B cell (primary cell): ENCODE results near the gene SLC19A2. TPM values are rescaled to one million over a fixed set of nuclear protein-coding genes. Genes with fewer than 3 reads are reported as not detected.

Source experiments
- ATAC-seq: fragments of 200-7000 bp; cut with Tn5 transposase; one replicate; pipeline ENCODE4 v1.10.0; 2021; ENCODE audit warnings: low read depth, mild to moderate bottlenecking, moderate number of reproducible peaks, moderate library complexity
- CTCF ChIA-PET: fragments of 350-600 bp; sonication (Branson Sonifier 250); formaldehyde crosslinking; loops from one replicate; lab custom pipeline; 2021; ENCODE audit warnings: antibody characterized with exemption, inconsistent platforms; lab: Charles Lee
- POLR2A ChIA-PET: fragments of 350-600 bp; sonication (Branson Sonifier 250); formaldehyde crosslinking; loops from one replicate; lab custom pipeline; 2021; ENCODE audit warnings: antibody characterized with exemption; lab: Charles Lee
- DNase-seq: peaks from one replicate; pipeline ENCODE4 v3.0.0; 2013
- H2AFZ ChIP-seq: 2 replicates; pipeline ENCODE4 v1.6.1; 2012; ENCODE audit warnings: mild to moderate bottlenecking, low read depth, low read length; ENCODE audit not compliant: insufficient read depth, poor library complexity, severe bottlenecking
- H3K27ac ChIP-seq, 2 donors: 1 replicate in 1 of 2; 2 replicates in 1 of 2; pipeline ENCODE4 v1.5.1; 2012 to 2013; ENCODE audit warnings: low read length in 2 of 2, mild to moderate bottlenecking in 2 of 2, moderate library complexity in 1 of 2
- H3K27me3 ChIP-seq, 4 experiments: fragments of 200-600 bp in 1 of 4; sonication (generic) in 1 of 4; replicated peaks in 1 of 4; 1 replicate in 2 of 4; 2 replicates in 2 of 4; pipeline versions ENCODE4 v1.6.1 to v1.7.0; 2013 to 2016; ENCODE audit warnings: low read length in 3 of 4, mild to moderate bottlenecking in 2 of 4, mixed read lengths in 1 of 4, moderate library complexity in 1 of 4; ENCODE audit not compliant: insufficient read depth in 4 of 4, control insufficient read depth in 3 of 4; ENCODE audit errors: control extremely low read depth in 1 of 4
- H3K36me3 ChIP-seq, 2 experiments: replicated peaks in 1 of 2; 1 replicate in 1 of 2; 2 replicates in 1 of 2; pipeline versions ENCODE4 v1.6.1 to v1.7.1; 2013; ENCODE audit warnings: low read length in 1 of 2; ENCODE audit not compliant: insufficient read depth in 2 of 2, control insufficient read depth in 1 of 2; ENCODE audit errors: control extremely low read depth in 1 of 2, extremely low read depth in 1 of 2
- H3K4me1 ChIP-seq, 2 donors: fragments of 200-600 bp in 1 of 2; sonication (generic) in 1 of 2; 1 replicate in 1 of 2; 2 replicates in 1 of 2; pipeline versions ENCODE4 v1.5.1 to v1.6.1; 2013 to 2017; ENCODE audit warnings: low read length in 2 of 2; ENCODE audit not compliant: control insufficient read depth in 2 of 2, insufficient read depth in 2 of 2
- H3K4me2 ChIP-seq: replicated peaks from 2 replicates; pipeline ENCODE3; 2012; ENCODE audit warnings: mild to moderate bottlenecking, low read depth, low read length; ENCODE audit not compliant: poor library complexity, severe bottlenecking
- H3K4me3 ChIP-seq, 5 experiments: fragments of 200-600 bp in 1 of 5; sonication (generic) in 1 of 5; 1 replicate in 3 of 5; 2 replicates in 2 of 5; pipeline versions ENCODE4 v1.5.1 to v1.7.0; 2011 to 2016; ENCODE audit warnings: low read length in 4 of 5, mild to moderate bottlenecking in 4 of 5, low read depth in 2 of 5, control low read depth in 1 of 5, moderate library complexity in 1 of 5; ENCODE audit not compliant: insufficient read depth in 1 of 5; ENCODE audit errors: control extremely low read depth in 1 of 5, extremely low read depth in 1 of 5
- H3K79me2 ChIP-seq: fragments of 200-600 bp; sonication (generic); one replicate; pipeline ENCODE4 v1.6.0; 2016; ENCODE audit warnings: low read length; ENCODE audit not compliant: control insufficient read depth, insufficient read depth
- H3K9ac ChIP-seq: fragments of 200-600 bp; sonication (generic); 2 replicates; pipeline ENCODE4 v1.6.1; 2017; ENCODE audit warnings: mild to moderate bottlenecking, low read length, moderate library complexity
- H3K9me3 ChIP-seq, 3 donors: one replicate each; pipeline versions ENCODE4 v1.6.1 to v1.7.1; 2013; ENCODE audit warnings: low read length in 2 of 3; ENCODE audit not compliant: control insufficient read depth in 2 of 3, insufficient read depth in 1 of 3; ENCODE audit errors: control extremely low read depth in 1 of 3
- H4K20me1 ChIP-seq: 2 replicates; pipeline ENCODE4 v1.6.0; 2012; ENCODE audit warnings: mild to moderate bottlenecking, low read length; ENCODE audit not compliant: insufficient read depth, control insufficient read depth, poor library complexity, severe bottlenecking
- H3K27ac Mint-ChIP-seq: one replicate; pipeline ENCODE4 v1.8.0; 2021; ENCODE audit warnings: mixed read lengths
- H3K27me3 Mint-ChIP-seq: one replicate; pipeline ENCODE4 v1.8.0; 2021; ENCODE audit warnings: mixed read lengths
- H3K4me1 Mint-ChIP-seq: one replicate; pipeline ENCODE4 v1.8.0; 2021; ENCODE audit warnings: mixed read lengths
- H3K4me3 Mint-ChIP-seq: one replicate; pipeline ENCODE4 v1.8.0; 2021; ENCODE audit warnings: mixed read lengths
- H3K9me3 Mint-ChIP-seq: one replicate; pipeline ENCODE4 v1.8.0; 2022; ENCODE audit warnings: mixed read lengths; ENCODE audit not compliant: insufficient read depth
- EZH2 ChIP-seq: IDR thresholded peaks from 2 replicates; pipeline ENCODE4 v1.6.1; 2012; ENCODE audit warnings: borderline replicate concordance, low read depth, mild to moderate bottlenecking, moderate library complexity, low read length; ENCODE audit not compliant: insufficient read depth, poor library complexity, severe bottlenecking
- WGBS: methylation state at CpG from one replicate; pipeline ENCODE4 v1.1.5; 2013; ENCODE audit warnings: missing lambda C conversion rate; ENCODE audit not compliant: insufficient coverage; 5-methylcytosine and 5-hydroxymethylcytosine counted together
- intact Hi-C: fragments of 100-400 bp; cut with micrococcal nuclease; formaldehyde crosslinking; loops from one replicate; pipeline ENCODE4 v1.10.0; 2022
- polyA plus RNA-seq: library from polyadenylated mRNA; depleted of rRNA; stranded (reverse); fragments of >200 nt; gene quantifications from 2 replicates; pipeline ENCODE4 v1.2.3, GENCODE V29; 2012
- total RNA-seq, 2 donors: library from RNA; stranded (reverse); fragments of 120-200 nt in 1 of 2; gene quantifications; 1 replicate in 1 of 2; 2 replicates in 1 of 2; pipeline versions ENCODE4 v1.2.3 to v1.2.4, GENCODE V29; 2013 to 2022
- TF ChIP-seq, protein P1 (sequence below): fragments of 200-600 bp; IDR thresholded peaks from one replicate; pipeline ENCODE4 v1.8.0; 2022; ENCODE audit warnings: antibody characterized with exemption, mild to moderate bottlenecking

SLC19A2 gene
- total and polyA plus RNA-seq, 2 donors (not counting 1 experiment from before 2014, with no cell fraction given): 1.5 to 3.9 TPM

DNA sequence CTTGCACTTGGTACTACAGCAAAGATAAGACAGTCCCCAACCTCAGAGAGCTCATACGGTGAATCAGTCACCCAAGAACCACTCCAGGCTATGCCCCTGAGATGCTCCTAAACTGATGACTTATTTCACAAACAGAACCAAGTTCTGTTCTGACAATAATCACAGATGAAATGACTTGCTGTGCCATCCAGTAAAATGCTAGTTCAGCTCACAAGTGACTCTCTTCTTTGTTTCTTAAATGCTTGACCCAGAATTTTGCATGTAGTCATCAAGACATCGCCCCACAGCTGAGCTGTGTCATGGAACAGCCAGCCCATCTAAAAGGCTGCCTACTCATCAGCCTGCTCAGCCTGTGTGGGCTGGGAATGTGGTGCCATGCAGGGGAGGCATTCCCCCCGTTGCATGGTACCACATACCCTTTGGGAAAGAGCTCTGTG, 6.1 kb upstream of the SLC19A2 start:
- Mint-ChIP-seq H3K4me3 (no peak overlapping the region), H3K9me3 (no peaks in the 10 kb centered on the region), H3K27ac (no peak overlapping the region), H3K4me1 (peaks cover 3% of the 10 kb centered on the region), H3K27me3 (peaks cover 19% of the 10 kb centered on the region)
- no peak for TF ChIP-seq EZH2
- TF ChIP-seq, protein P1, sequence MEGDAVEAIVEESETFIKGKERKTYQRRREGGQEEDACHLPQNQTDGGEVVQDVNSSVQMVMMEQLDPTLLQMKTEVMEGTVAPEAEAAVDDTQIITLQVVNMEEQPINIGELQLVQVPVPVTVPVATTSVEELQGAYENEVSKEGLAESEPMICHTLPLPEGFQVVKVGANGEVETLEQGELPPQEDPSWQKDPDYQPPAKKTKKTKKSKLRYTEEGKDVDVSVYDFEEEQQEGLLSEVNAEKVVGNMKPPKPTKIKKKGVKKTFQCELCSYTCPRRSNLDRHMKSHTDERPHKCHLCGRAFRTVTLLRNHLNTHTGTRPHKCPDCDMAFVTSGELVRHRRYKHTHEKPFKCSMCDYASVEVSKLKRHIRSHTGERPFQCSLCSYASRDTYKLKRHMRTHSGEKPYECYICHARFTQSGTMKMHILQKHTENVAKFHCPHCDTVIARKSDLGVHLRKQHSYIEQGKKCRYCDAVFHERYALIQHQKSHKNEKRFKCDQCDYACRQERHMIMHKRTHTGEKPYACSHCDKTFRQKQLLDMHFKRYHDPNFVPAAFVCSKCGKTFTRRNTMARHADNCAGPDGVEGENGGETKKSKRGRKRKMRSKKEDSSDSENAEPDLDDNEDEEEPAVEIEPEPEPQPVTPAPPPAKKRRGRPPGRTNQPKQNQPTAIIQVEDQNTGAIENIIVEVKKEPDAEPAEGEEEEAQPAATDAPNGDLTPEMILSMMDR: no peak
- H3K9ac ChIP-seq: no peak overlapping the region
- peaks cover 0 to 3% (median 0%) of the 10 kb centered on the region in 4 experiments for H3K27me3 ChIP-seq
- peaks cover 0 to under 1% of the 10 kb centered on the region in 2 donors for H3K4me1 ChIP-seq
- H3K79me2 ChIP-seq: no peaks in the 10 kb centered on the region
- intact Hi-C loops: no loop called here
- no peak overlapping the region for H2AFZ ChIP-seq
- H3K4me3 ChIP-seq: no peak overlapping the region
- no peaks in the 10 kb centered on the region for H3K9me3 ChIP-seq
- 69% methylated on average over 2 of the region's 3 CpGs for WGBS
- H3K36me3 ChIP-seq: no peaks in the 10 kb centered on the region
- no peaks in the 10 kb centered on the region for H4K20me1 ChIP-seq
- no peak overlapping the region for H3K27ac ChIP-seq
- ATAC-seq (no peak), DNase-seq (no peak)
- POLR2A ChIA-PET: no interaction called here
- no peak overlapping the region for H3K4me2 ChIP-seq
- CTCF ChIA-PET: no interaction called here

DNA sequence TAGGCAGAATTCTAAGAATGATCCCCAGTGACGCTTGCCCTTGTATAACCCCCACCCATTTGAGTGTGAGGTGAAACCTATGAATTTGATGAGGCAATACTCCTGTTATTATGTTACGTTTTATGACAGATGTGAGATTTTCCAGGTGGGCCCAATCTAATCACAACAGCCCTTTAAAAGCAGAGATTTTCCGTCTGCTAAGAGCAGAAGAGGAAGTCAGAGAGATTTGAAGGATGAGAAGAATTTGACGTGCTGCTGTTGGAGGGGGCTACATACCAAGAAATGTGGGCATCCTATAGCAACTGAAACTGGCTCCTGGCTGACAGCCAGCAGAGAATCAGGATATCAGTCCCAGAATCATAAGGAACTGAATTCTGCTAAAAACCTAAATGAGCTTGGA, 2.4 kb upstream of the SLC19A2 start:
- DNase-seq (no peak), ATAC-seq (no peak)
- no peak overlapping the region for H3K4me2 ChIP-seq
- no peak for TF ChIP-seq EZH2
- TF ChIP-seq, protein P1: no peak
- peaks cover 0 to 3% (median 0%) of the 10 kb centered on the region in 4 experiments for H3K27me3 ChIP-seq
- CTCF ChIA-PET: no interaction called here
- H3K27ac ChIP-seq: no peak overlapping the region
- H3K9me3 ChIP-seq: no peaks in the 10 kb centered on the region
- H3K79me2 ChIP-seq: peaks cover 11% of the 10 kb centered on the region
- peaks cover 26% of the 10 kb centered on the region for H3K4me1 Mint-ChIP-seq
- no peak overlapping the region for H3K4me3 Mint-ChIP-seq
- no peak overlapping the region for H2AFZ ChIP-seq
- no peaks in the 10 kb centered on the region for H3K9me3 Mint-ChIP-seq
- intact Hi-C loops: loop anchor here (5.0 kb wide), 3 partner anchors 1044 to 1999 kb away; partner anchors contain the start of genes GORAB, PRRC2C and TIPRL
- 44% methylated on average over 1 of the region's 4 CpGs for whole genome bisulfite sequencing
- peaks cover 4% of the 10 kb centered on the region for H3K27me3 Mint-ChIP-seq
- no peaks in the 10 kb centered on the region for H4K20me1 ChIP-seq
- H3K4me3 ChIP-seq: no peak overlapping the region
- H3K27ac Mint-ChIP-seq: no peak overlapping the region
- peaks cover 16 to 18% of the 10 kb centered on the region in 2 donors for H3K4me1 ChIP-seq
- POLR2A ChIA-PET: no interaction called here
- H3K9ac ChIP-seq: no peak overlapping the region
- no peaks in the 10 kb centered on the region for H3K36me3 ChIP-seq
